Fibroblast of mammary gland (primary cell): ENCODE measurements around the gene FOLR3.
"Not testable (repeated sequence)": the region's sequence is repeated elsewhere in the genome, so short reads cannot be mapped to it uniquely, and the experiment has no call there.

Experiments used
- DNase-seq: peaks from one replicate; pipeline ENCODE4 v3.0.0-alpha.2; 2010; ENCODE audit warnings: low read depth
- H3K4me3 ChIP-seq: 2 replicates; pipeline ENCODE4 v1.5.1; 2011; ENCODE audit warnings: low read depth, mild to moderate bottlenecking, low read length, moderate library complexity; ENCODE audit not compliant: control insufficient read depth
- TF ChIP-seq, protein P1 (sequence below): conservative IDR thresholded peaks from 2 replicates; pipeline ENCODE4 v1.5.1; 2011; ENCODE audit warnings: low read depth, low read length, inconsistent platforms; ENCODE audit not compliant: control insufficient read depth, insufficient read depth

FOLR3 gene

DNA sequence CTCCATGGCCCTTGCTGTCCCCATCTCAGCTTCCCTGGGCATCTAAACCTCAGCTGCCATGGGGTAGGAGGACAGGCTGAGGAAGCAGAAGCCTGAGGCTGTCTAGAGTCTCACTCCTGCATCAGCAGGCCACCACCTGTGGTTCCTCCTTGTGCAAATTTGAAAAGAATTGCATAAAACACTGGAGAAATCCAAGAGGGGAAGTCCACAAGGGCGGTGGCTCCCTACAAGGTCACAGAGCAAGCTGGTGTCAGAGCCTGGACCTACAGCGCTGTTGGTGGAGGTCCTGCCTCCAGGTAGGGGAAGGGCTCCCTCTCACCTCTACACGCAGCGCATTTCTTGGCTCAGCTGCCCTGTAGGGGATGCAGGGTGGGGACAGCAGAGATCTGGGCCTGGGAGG is at the start of gene FOLR3:
Gene FOLR3, plus strand, starts transcription at position 253 of the 400 bp plus-strand sequence. CDS start 228 bp downstream, outside the sequence.
- not testable (repeated sequence) for DNase-seq, H3K4me3 ChIP-seq

DNA sequence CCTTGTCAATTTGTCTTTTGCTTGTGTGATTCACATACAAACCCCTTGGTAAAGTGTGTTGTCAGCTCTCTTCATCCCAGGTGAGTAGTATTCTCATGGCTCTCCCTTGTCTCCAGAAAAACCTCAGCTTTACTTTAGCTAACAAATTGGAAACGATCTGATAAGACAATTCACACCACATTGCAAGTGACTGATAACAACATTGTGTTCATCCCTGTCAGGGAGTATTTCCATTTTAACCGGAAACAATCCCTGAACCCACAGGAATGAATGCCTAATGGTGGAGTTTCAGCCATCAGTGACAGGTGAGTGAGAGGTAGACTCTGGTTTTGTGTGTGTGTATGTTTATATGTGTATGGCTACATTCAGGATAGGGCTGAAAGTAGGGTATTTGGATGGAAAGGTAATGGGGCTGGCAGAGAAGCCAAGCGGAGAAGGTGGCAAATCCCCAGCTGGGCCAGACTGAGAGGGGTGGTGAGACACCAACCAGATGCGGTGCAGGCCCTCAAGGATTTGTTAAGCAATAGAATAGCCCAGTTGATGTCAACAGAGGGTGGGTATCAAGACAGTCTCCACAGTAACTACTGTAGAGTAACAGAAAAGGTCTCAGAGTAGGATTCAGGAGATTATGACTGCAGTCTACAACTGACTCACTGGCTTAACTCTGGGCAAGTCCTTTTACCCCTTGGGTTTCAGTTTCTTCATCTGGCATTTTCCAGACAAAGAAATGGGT is 47.3 kb upstream of the FOLR3 start:
- TF ChIP-seq, protein P1, sequence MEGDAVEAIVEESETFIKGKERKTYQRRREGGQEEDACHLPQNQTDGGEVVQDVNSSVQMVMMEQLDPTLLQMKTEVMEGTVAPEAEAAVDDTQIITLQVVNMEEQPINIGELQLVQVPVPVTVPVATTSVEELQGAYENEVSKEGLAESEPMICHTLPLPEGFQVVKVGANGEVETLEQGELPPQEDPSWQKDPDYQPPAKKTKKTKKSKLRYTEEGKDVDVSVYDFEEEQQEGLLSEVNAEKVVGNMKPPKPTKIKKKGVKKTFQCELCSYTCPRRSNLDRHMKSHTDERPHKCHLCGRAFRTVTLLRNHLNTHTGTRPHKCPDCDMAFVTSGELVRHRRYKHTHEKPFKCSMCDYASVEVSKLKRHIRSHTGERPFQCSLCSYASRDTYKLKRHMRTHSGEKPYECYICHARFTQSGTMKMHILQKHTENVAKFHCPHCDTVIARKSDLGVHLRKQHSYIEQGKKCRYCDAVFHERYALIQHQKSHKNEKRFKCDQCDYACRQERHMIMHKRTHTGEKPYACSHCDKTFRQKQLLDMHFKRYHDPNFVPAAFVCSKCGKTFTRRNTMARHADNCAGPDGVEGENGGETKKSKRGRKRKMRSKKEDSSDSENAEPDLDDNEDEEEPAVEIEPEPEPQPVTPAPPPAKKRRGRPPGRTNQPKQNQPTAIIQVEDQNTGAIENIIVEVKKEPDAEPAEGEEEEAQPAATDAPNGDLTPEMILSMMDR = no peak
- no peak for DNase-seq
- no peak overlapping the region for H3K4me3 ChIP-seq

DNA sequence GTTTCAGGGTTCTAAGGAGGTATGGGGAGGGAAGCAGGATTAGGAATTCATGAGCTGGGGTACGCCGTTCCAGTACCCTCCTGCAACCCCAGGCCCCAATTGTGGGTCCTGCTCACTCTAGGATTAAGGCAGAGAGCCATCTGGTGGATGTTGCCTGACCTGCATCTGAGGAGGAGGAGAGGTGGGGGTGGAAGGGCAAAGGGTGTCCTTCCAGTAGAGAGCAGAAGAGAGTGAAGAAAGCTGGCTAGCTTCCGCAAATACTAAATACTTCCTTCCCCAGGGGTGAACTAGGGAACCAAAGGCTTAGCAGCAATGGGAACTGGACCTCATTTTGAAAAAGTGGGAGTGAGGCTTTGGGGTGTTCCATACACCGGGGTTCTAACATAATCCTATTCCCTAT is 44.2 kb upstream of the FOLR3 start:
- DNase-seq = peak; percentile 70
- H3K4me3 ChIP-seq = no peak overlapping the region

DNA sequence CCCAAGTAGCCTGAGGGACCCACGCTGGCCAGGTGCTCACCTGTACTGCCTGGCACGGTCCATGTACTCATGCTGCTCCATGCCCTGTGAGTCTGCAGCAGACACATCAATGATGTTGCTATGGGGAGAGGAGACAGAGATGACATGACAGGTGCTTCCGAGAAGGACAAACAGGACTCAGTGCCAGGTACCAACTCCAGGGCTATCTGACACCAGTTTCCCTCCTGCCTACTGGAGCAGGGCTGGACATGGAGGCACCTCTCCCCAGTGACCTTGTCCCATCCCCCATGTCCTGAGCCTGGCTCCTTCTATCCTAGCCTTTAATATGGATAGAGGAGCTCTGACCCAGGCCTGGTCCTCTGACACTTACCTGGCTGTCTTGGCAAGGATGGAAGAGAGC is 36.8 kb upstream of the FOLR3 start:
- TF ChIP-seq, protein P1 = no peak
- DNase-seq = no peak
- H3K4me3 ChIP-seq = no peak overlapping the region

More for the DNA sequence above, 44.2 kb upstream of the FOLR3 start:
- TF ChIP-seq, protein P1 = peak; percentile 89

DNA sequence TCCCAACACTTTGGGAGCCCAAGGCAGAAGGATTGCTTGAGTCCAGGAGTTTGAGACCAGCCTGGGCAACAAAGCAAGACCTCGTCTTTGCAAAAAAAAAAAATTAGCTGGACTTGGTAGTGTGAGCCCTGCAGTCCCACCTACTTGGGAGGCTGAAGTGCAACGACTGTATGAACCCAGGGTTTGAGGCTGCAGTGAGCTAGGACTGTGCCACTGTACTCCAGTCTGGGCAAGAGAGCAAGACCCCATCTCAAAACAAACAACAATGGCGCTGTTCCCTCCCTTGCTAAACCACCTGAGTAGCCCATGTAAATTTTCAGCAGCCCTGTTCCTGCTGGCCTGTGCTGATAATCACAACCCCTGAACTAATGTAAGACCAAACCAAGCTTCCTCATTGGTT is 35.5 kb upstream of the FOLR3 start:
- TF ChIP-seq, protein P1 = no peak
- no peak overlapping the region for H3K4me3 ChIP-seq
- no peak for DNase-seq

DNA sequence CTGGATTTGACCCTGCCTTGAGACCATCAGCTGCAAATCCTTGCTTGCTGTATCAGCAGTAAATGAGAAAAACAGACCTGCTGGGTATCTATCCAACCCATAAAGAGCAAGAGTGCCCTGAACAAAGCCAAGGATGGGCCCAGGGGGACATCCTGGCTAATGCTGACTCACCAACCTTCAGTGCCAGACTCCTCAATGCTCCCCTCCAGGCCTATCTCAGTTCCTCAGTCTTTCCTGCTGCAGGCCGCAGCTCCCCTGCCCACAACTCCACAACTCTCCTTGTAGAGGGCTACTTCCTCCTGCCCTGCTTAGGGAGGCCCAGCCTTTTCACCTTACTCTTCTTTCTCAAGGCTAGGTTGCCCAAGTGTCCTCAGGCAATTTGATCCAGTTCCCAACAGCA is 35.1 kb upstream of the FOLR3 start:
- no peak overlapping the region for H3K4me3 ChIP-seq
- peak; percentile 45 for DNase-seq
- TF ChIP-seq, protein P1 = no peak

DNA sequence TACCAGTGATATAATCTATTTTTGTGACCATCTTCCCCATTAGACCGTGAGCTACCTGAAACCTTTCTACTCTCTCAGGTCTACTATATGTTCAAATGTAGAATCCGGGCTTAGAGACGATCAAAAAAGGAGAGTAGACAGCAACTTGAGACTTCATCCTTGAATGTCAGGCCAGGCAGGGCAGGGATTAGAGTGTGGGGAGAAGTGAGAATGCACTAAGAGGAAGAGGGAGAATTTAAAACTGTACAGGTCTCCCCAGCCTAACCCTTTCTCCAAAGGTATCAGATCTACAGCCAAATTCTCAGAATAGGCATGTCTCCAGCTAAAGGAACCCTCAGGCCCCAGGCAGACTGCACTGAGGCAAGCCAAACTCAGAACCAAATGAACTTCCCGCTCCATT is 33.4 kb upstream of the FOLR3 start:
- H3K4me3 ChIP-seq = peak overlapping the region; percentile 99
- no peak for DNase-seq
- TF ChIP-seq, protein P1 = no peak
